GM19035 (cell line): ENCODE data around the gene ST3GAL4.

ENCODE experiments used
- ATAC-seq: cut with Tn5 transposase; IDR thresholded peaks from one replicate; pipeline ENCODE4 v1.9.1; 2021; ENCODE audit not compliant: unreplicated experiment

Gene ST3GAL4

GRCh38 chr11:126329644-126330211 is 25.8 kb upstream of the ST3GAL4 start:
- ATAC-seq = no peak

GRCh38 chr11:126331286-126331685 is 24.2 kb upstream of the ST3GAL4 start:
- ATAC-seq = no peak

GRCh38 chr11:126332221-126332711 is 23.2 kb upstream of the ST3GAL4 start:
- no peak for ATAC-seq

- no peak for ATAC-seq
Measured at GRCh38 chr11:126333142-126333541, 22.3 kb upstream of the ST3GAL4 start.

- no peak for ATAC-seq
Measured at GRCh38 chr11:126334659-126335462, 20.6 kb upstream of the ST3GAL4 start.

GRCh38 chr11:126335463-126335760 is 20.1 kb upstream of the ST3GAL4 start:
- no peak for ATAC-seq

- ATAC-seq = no peak
Measured at GRCh38 chr11:126336138-126336541, 19.3 kb upstream of the ST3GAL4 start.

GRCh38 chr11:126336671-126337101 is 18.8 kb upstream of the ST3GAL4 start:
- no peak for ATAC-seq

- no peak for ATAC-seq
Measured at GRCh38 chr11:126337126-126337473, 18.4 kb upstream of the ST3GAL4 start.

GRCh38 chr11:126337474-126338241 is 17.8 kb upstream of the ST3GAL4 start:
- no peak for ATAC-seq

GRCh38 chr11:126338346-126339055 is 17.0 kb upstream of the ST3GAL4 start:
- ATAC-seq = no peak

- no peak for ATAC-seq
Measured at GRCh38 chr11:126339073-126339862, 16.2 kb upstream of the ST3GAL4 start.

GRCh38 chr11:126339863-126340434 is 15.5 kb upstream of the ST3GAL4 start:
- ATAC-seq = no peak

- ATAC-seq = no peak
Measured at GRCh38 chr11:126340960-126341606, 14.4 kb upstream of the ST3GAL4 start.

- no peak for ATAC-seq
Measured at GRCh38 chr11:126341760-126342161, 13.7 kb upstream of the ST3GAL4 start.

- no peak for ATAC-seq
Measured at GRCh38 chr11:126343051-126343450, 12.4 kb upstream of the ST3GAL4 start.

- ATAC-seq = no peak
Measured at GRCh38 chr11:126344141-126345080, 11.1 kb upstream of the ST3GAL4 start.

- no peak for ATAC-seq
Measured at GRCh38 chr11:126345283-126345682, 10.2 kb upstream of the ST3GAL4 start.
